Esophagus (tissue), 2 donors: ENCODE measurements around the gene DLGAP1. TPM values are rescaled to one million over a fixed set of nuclear protein-coding genes. Genes with fewer than 3 reads are reported as not detected.

Experiments used
- H3K27ac ChIP-seq, 2 donors: one replicate each; pipeline ENCODE4 v1.5.1; 2013; ENCODE audit warnings: low read depth in 2 of 2, mild to moderate bottlenecking in 2 of 2, inconsistent platforms in 1 of 2, low read length in 1 of 2, moderate library complexity in 1 of 2
- H3K27me3 ChIP-seq, 2 donors: one replicate each; pipeline ENCODE4 v1.6.1; 2013; ENCODE audit warnings: low read length in 2 of 2, control low read depth in 1 of 2, mild to moderate bottlenecking in 1 of 2; ENCODE audit not compliant: insufficient read depth in 2 of 2, control insufficient read depth in 1 of 2
- H3K36me3 ChIP-seq, 2 donors: one replicate each; pipeline ENCODE4 v1.6.1; 2013; ENCODE audit warnings: low read length in 1 of 2; ENCODE audit not compliant: control insufficient read depth in 2 of 2, insufficient read depth in 2 of 2
- H3K4me1 ChIP-seq, 2 donors: one replicate each; pipeline ENCODE4 v1.6.1; 2013; ENCODE audit warnings: low read length in 1 of 2; ENCODE audit not compliant: control insufficient read depth in 2 of 2, insufficient read depth in 2 of 2
- H3K4me3 ChIP-seq, 2 donors: one replicate each; pipeline ENCODE4 v1.5.1; 2013; ENCODE audit warnings: low read length in 2 of 2, mild to moderate bottlenecking in 2 of 2, low read depth in 1 of 2, moderate library complexity in 1 of 2
- H3K9me3 ChIP-seq, 2 donors: one replicate each; pipeline ENCODE4 v1.6.1; 2013; ENCODE audit warnings: mild to moderate bottlenecking in 2 of 2, low read depth in 1 of 2, low read length in 1 of 2, moderate library complexity in 1 of 2; ENCODE audit not compliant: control insufficient read depth in 2 of 2, insufficient read depth in 1 of 2
- WGBS, 2 donors: extraction: QIAGEN DNeasy Blood & Tissue Kit; methylation state at CpG; one replicate each; pipeline ENCODE4 v1.1.7; 2013; 5-methylcytosine and 5-hydroxymethylcytosine counted together
- polyA plus RNA-seq, 2 donors: library from polyadenylated mRNA; stranded (reverse); fragments of 200-250 nt; gene quantifications; one replicate each; pipeline ENCODE4 v1.2.3, GENCODE V29; 2013
- donor health status: healthy with polysubstance abuse.
- donor health status: Bipolar disorder and iron deficiency.

Gene DLGAP1
- polyA plus RNA-seq, 2 donors, result 0.47 to 0.59 TPM

GRCh38 chr18:4357579-4357978 is 97.5 kb downstream of the DLGAP1 start:
- Histone ChIP-seq H3K27me3 (no peaks in the 10 kb centered on the region), H3K27ac (no peak overlapping the region), H3K4me3 (no peak overlapping the region), H3K36me3 (no peaks in the 10 kb centered on the region), H3K4me1 (no peaks in the 10 kb centered on the region), H3K9me3 (no peaks in the 10 kb centered on the region)
- 68 to 70% methylated on average over 4 of the region's 4 CpGs for WGBS, 2 donors

- Histone ChIP-seq H3K27ac (no peak overlapping the region), H3K36me3 (no peaks in the 10 kb centered on the region), H3K27me3 (no peaks in the 10 kb centered on the region), H3K4me1 (no peaks in the 10 kb centered on the region), H3K9me3 (no peaks in the 10 kb centered on the region), H3K4me3 (no peak overlapping the region)
- WGBS, 2 donors, result 88 to 90% methylated on average over 6 of the region's 6 CpGs
Observed at GRCh38 chr18:4356929-4357328, 98.2 kb downstream of the DLGAP1 start.

GRCh38 chr18:4353853-4354418 is 101.2 kb downstream of the DLGAP1 start:
- no peaks in the 10 kb centered on the region for H3K9me3 ChIP-seq
- H3K4me1 ChIP-seq, result no peaks in the 10 kb centered on the region

GRCh38 chr18:4352746-4353551 is 102.2 kb downstream of the DLGAP1 start:
- H3K4me3 ChIP-seq, result no peak overlapping the region
- WGBS, 2 donors, result 48 to 55% methylated on average over 15 of the region's 15 CpGs
- H3K27ac ChIP-seq, result no peak overlapping the region

More at GRCh38 chr18:4353853-4354418, 101.2 kb downstream of the DLGAP1 start:
- Histone ChIP-seq H3K27ac (no peak overlapping the region), H3K4me3 (no peak overlapping the region), H3K36me3 (no peaks in the 10 kb centered on the region), H3K27me3 (no peaks in the 10 kb centered on the region)
- WGBS, 2 donors, result 49 to 57% methylated on average over 9 of the region's 9 CpGs

DNA sequence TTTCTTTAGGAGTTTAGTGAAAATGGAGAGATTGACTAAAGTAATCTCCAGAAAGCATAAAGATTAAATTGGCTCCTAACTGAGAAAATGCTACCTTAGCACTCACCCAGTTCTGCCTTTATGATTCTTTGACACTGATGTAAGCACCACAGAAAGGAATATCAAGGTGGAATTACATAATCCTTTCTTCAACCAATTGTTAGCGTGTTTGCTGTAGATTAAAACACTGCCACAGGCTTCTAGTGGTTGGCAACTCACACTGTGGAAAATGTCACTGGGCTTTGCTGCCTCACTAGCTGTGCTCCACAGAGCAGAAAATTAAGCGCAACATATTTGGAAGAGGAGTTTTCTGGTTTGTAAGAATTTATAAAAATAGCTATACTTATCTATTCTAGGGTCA is 104.1 kb downstream of the DLGAP1 start:
- 49 to 56% methylated on average over 2 of the region's 2 CpGs for WGBS, 2 donors
- no peak overlapping the region for H3K4me3 ChIP-seq

More at GRCh38 chr18:4352746-4353551, 102.2 kb downstream of the DLGAP1 start:
- Histone ChIP-seq H3K4me1 (no peaks in the 10 kb centered on the region), H3K9me3 (no peaks in the 10 kb centered on the region), H3K27me3 (no peaks in the 10 kb centered on the region), H3K36me3 (no peaks in the 10 kb centered on the region)

DNA sequence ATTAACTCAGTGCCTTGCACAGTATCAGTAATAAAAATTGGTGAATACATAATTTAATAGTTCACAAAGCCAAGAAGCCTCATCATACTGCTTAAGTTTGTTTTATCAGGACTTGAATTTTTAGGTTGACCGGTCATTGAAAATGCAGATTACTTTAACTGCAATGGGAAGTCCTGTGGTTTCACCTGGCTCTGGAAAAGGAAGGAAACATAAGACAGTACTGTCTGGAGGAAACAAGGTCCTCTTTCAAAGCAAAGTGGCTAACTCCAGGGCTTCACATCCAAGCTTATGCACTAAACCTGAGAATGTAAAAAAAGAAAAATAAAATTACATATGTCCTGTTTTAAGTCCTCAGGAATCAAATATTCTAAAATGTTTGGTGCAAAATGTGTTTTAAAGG is 119.7 kb downstream of the DLGAP1 start:
- 75 to 79% methylated on average over 1 of the region's 1 CpG for WGBS, 2 donors
- Histone ChIP-seq H3K9me3 (no peaks in the 10 kb centered on the region), H3K27me3 (no peaks in the 10 kb centered on the region), H3K27ac (no peak overlapping the region), H3K4me3 (no peak overlapping the region), H3K36me3 (no peaks in the 10 kb centered on the region), H3K4me1 (no peaks in the 10 kb centered on the region)

More for the DNA sequence above, 104.1 kb downstream of the DLGAP1 start:
- H3K36me3 ChIP-seq, result no peaks in the 10 kb centered on the region
- no peaks in the 10 kb centered on the region for H3K27me3 ChIP-seq
- no peak overlapping the region for H3K27ac ChIP-seq
- H3K9me3 ChIP-seq, result no peaks in the 10 kb centered on the region
- H3K4me1 ChIP-seq, result no peaks in the 10 kb centered on the region

- 77 to 91% methylated on average over 5 of the region's 5 CpGs for whole genome bisulfite sequencing, 2 donors
- H3K9me3 ChIP-seq, result no peaks in the 10 kb centered on the region
Observed at GRCh38 chr18:4333043-4333442, 122.1 kb downstream of the DLGAP1 start.

DNA sequence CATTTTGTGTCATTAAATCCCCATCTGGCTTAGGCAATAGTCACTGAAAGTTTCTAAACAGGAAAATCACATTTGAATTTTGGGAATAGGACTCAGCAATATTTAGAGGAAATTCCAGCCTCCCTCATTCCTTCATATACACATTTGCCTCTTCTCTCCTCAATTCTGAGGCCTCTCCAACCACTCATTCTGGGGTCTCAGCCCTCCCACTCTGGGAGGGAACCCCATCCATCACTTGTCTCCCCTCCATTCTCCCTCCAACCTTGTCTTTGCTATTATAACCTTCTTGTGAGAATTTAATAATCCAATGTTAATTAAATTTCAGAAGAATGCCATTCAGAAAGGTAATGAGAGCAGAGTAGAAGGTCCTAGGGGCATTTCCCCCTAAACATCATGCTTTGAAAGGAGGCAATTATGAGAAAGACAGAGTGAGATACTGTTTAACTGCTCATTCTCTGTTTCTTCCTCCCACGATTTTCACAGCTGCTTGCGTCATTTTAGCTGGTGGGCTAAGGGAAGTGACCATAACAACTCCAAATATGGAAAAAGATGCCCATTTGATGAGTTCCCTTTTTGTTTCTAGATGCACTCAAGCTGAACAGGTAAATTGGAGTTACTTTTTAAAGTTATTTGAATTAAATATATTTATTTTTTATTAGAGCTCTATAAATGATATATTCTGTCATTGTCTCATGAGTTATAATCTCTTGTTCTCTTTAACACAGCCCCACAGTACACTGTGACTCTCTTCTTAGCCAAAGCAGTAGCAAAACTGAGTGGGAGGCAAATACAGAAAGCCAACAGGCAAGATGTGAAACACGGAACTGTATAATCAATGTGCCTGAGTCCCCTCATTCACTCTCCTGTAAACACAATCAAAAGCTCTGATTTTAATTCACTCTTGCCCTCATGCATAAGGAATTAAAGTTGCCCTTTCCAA is 135.1 kb downstream of the DLGAP1 start:
- no peaks in the 10 kb centered on the region for H3K27me3 ChIP-seq
- no peaks in the 10 kb centered on the region for H3K4me1 ChIP-seq
- H3K4me3 ChIP-seq, result no peak overlapping the region
- WGBS, 2 donors, result 59 to 72% methylated on average over 3 of the region's 3 CpGs
- no peaks in the 10 kb centered on the region for H3K9me3 ChIP-seq
- H3K27ac ChIP-seq, result no peak overlapping the region
- no peaks in the 10 kb centered on the region for H3K36me3 ChIP-seq

More at GRCh38 chr18:4333043-4333442, 122.1 kb downstream of the DLGAP1 start:
- no peaks in the 10 kb centered on the region for H3K27me3 ChIP-seq
- H3K36me3 ChIP-seq, result no peaks in the 10 kb centered on the region
- no peak overlapping the region for H3K27ac ChIP-seq
- no peak overlapping the region for H3K4me3 ChIP-seq
- no peaks in the 10 kb centered on the region for H3K4me1 ChIP-seq

GRCh38 chr18:4318311-4318710 is 136.8 kb downstream of the DLGAP1 start:
- Histone ChIP-seq H3K4me3 (no peak overlapping the region), H3K9me3 (no peaks in the 10 kb centered on the region), H3K4me1 (no peaks in the 10 kb centered on the region), H3K27ac (no peak overlapping the region), H3K27me3 (no peaks in the 10 kb centered on the region), H3K36me3 (no peaks in the 10 kb centered on the region)
- WGBS, 2 donors, result 53 to 63% methylated on average over 5 of the region's 5 CpGs
